GM18511 (cell line): Measurements from ENCODE around the gene SLC1A2.

Experiments
- ATAC-seq: cut with Tn5 transposase; IDR thresholded peaks from one replicate; pipeline ENCODE4 v1.9.1; 2021; ENCODE audit warnings: mild to moderate bottlenecking, moderate library complexity; ENCODE audit not compliant: unreplicated experiment

The SLC1A2 gene

GRCh38 chr11:35352077-35352888 is 67.1 kb downstream of the SLC1A2 start:
- no peak for ATAC-seq

- no peak for ATAC-seq
Measured at GRCh38 chr11:35349897-35350296, 69.5 kb downstream of the SLC1A2 start.

- ATAC-seq, result no peak
Measured at GRCh38 chr11:35348898-35349687, 70.3 kb downstream of the SLC1A2 start.

GRCh38 chr11:35347921-35348331 is 71.4 kb downstream of the SLC1A2 start:
- no peak for ATAC-seq

- no peak for ATAC-seq
Measured at GRCh38 chr11:35347173-35347878, 72.0 kb downstream of the SLC1A2 start.

- no peak for ATAC-seq
Measured at GRCh38 chr11:35346472-35347156, 72.7 kb downstream of the SLC1A2 start.

- ATAC-seq, result no peak
Measured at GRCh38 chr11:35344681-35345574, 74.4 kb downstream of the SLC1A2 start.

GRCh38 chr11:35343033-35343598 is 76.2 kb downstream of the SLC1A2 start:
- ATAC-seq, result peak; percentile 81

GRCh38 chr11:35340715-35341114 is 78.6 kb downstream of the SLC1A2 start:
- ATAC-seq, result no peak

GRCh38 chr11:35340071-35340470 is 79.3 kb downstream of the SLC1A2 start:
- ATAC-seq, result no peak

- ATAC-seq, result no peak
Measured at GRCh38 chr11:35338921-35339320, 80.4 kb downstream of the SLC1A2 start.

- no peak for ATAC-seq
Measured at GRCh38 chr11:35337914-35338305, 81.4 kb downstream of the SLC1A2 start.

GRCh38 chr11:35337136-35337913 is 82.0 kb downstream of the SLC1A2 start:
- ATAC-seq, result no peak

GRCh38 chr11:35336726-35337125 is 82.6 kb downstream of the SLC1A2 start:
- no peak for ATAC-seq

- ATAC-seq, result no peak
Measured at GRCh38 chr11:35335226-35335625, 84.1 kb downstream of the SLC1A2 start.

GRCh38 chr11:35334385-35335090 is 84.8 kb downstream of the SLC1A2 start:
- ATAC-seq, result peak; percentile 86

- ATAC-seq, result no peak
Measured at GRCh38 chr11:35332524-35332923, 86.8 kb downstream of the SLC1A2 start.

- ATAC-seq, result peak; percentile 63
Measured at GRCh38 chr11:35330931-35331330, 88.4 kb downstream of the SLC1A2 start.
